M059J (cell line): ENCODE measurements around the gene UGT1A8. TPM values are rescaled to one million over a fixed set of nuclear protein-coding genes. Genes with fewer than 3 reads are reported as not detected.
"Not testable (repeated sequence)": the region's sequence is repeated elsewhere in the genome, so short reads cannot be mapped to it uniquely, and the experiment has no call there.

Experiments
- DNase-seq: peaks from one replicate; pipeline ENCODE4 v3.0.0-alpha.2; 2012; ENCODE audit warnings: low read depth
- total RNA-seq: library from RNA; depleted of rRNA; stranded (reverse); fragments of >200 nt; shearing (Covaris generic); gene quantifications from 2 replicates; pipeline ENCODE4 v1.2.3, GENCODE V29; 2014

Gene UGT1A8
- total RNA-seq, 1 experiment from 2014 or later, result not detected

DNA sequence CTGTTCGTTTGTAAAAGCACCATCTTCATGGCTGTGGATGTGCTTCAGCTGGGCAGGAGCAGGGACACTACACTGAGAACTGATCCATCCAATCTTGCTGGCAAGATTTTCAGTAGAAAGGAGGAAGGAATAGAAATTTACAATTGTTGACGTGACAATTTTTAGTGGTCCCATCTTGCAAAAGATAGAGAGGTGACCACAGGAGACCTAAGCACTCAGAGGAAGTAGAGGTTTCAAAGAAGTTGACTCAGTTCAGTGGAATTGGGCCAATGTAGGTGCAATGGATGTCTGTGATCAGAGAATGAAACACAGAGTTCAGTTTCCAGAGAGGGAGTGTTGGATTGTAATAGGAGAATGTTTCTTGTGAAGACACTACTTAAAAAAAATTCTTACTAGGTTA, 96.7 kb downstream of the UGT1A8 start:
- peak; percentile 66 for DNase-seq

DNA sequence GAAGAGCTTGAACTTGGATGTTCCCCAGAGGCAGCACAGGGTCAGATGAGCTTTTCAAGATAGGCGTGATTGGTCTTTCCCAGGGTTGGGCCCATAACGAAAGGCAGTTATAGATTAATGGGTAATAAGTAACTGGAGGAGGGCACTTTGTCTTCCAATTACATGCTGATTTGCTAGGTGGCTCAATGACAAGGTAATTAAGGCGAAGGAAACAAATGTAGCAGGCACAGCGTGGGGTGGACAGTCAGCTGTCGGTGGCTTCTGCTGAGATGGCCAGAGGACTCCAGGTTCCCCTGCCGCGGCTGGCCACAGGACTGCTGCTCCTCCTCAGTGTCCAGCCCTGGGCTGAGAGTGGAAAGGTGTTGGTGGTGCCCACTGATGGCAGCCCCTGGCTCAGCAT, 101.1 kb downstream of the UGT1A8 start, which contains the start of gene UGT1A4:
Gene UGT1A4 (plus strand): TSS at position 185 of the 400 bp plus-strand sequence. CDS start 85 bp downstream, at position 270.
- DNase-seq, result no peak

DNA sequence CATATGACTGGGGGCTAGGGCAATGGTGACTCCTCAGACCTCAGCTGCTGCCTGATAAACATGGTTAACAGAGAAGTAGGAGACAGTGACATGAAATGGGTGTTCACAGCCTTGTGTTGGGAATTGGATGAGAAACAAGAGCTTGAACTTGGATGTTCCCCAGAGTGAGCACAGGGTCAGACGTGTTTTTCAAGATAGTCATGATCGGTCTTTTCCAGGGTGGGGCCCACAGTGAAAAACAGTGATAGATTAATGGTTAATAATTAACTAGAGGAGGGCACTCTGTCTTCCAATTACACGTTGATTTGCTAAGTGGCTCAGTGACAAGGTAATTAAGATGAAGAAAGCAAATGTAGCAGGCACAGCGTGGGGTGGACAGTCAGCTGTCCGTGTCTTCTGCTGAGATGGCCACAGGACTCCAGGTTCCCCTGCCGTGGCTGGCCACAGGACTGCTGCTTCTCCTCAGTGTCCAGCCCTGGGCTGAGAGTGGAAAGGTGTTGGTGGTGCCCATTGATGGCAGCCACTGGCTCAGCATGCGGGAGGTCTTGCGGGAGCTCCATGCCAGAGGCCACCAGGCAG, 111.4 kb downstream of the UGT1A8 start, which contains the start of gene UGT1A3:
Gene UGT1A3 (plus strand): TSS at position 320 of the 579 bp plus-strand sequence. CDS start 85 bp downstream, at position 405.
- DNase-seq, result no peak

DNA sequence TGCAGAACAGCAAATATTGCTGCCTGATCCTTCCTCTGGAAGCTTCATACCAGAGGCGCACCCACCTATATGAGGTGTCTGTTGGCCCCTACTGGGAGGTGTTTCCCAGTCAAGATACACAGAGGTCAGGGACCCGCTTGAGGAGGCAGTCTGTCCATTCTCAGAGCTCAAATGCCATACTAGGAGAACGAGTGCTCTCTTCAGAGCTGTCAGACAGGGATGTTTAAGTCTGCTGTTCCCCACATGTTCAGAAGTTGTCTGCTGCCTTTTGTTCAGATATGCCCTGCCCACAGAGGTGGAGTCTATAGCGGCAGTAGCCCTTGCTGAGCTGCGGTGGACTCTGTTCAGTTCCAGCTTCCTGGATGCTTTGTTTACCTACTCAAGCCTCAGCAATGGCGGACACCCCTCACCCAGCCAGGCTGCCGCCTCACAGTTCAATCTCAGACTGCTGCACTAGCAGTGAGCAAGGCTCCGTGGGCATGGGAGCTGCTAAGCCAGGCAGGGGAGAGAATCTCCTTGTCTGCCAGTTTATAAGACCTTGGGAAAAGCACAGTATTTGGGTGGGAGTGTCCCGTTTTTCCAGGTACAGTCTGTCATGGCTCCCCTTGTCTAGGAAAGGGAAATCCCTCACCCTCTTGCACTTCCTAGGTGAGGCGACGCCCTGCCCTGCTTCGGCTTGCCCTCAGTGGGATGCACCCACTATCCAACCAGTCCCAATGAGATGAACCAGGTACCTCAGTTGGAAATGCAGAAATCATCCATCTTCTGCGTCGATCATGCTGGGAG, 119.6 kb downstream of the UGT1A8 start:
- not testable (repeated sequence) for DNase-seq

DNA sequence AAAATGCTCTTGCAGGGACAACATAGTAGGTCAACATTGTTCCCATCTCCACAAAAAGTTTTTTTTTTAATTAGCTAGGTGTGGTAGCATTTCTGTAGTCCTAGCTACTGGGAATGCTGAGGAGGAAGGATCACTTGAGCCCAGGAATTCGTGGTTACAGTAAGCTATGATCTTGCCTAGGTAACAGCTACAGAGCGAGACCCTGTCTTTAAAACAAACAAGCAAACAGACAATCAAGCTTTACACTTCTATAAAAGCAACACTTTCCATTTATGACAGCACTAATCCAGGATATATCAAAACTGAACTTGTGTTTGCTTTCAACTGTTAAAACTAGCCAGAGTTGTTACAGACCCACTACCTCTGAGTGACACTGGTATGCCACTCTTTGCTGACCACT, 123.4 kb downstream of the UGT1A8 start:
- DNase-seq, result no peak

DNA sequence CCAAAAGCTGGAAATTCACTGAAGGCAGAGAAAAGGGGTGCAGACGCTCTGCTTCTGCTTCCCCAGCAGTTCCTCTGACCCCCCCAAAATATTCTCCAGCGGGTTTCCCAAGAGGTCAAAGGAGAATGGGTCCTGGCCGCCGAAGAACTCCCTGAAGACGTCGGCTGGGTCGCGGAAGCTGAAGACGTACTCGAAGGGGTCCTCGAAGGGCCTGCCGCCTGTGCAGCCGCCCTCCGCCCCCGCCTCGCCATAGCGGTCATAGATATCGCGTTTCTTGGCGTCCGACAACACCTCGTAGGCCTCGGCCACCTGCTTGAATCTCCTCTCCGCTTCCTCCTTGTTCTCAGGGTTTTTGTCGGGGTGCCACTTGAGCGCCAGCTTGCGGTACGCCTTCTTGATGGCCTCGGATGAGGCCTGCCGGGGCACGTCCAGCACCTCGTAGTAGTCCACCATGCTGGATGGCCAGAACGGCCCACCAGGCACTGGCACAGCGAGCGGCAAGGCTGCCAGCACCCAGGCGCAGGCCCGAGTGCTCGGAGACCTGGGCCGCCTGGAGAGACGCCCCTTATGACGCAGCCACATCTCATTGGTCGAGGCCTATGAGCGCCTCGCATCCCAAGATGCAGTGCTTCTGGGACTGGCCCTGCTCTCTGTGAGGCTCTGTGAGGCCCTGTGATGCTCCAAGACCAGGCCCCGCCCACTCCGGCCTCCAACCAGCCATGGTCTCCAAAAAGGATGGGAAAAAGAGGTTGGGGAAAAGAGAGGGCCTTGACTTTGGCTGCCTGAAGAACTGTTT, 126.2 kb downstream of the UGT1A8 start:
- no peak for DNase-seq

DNA sequence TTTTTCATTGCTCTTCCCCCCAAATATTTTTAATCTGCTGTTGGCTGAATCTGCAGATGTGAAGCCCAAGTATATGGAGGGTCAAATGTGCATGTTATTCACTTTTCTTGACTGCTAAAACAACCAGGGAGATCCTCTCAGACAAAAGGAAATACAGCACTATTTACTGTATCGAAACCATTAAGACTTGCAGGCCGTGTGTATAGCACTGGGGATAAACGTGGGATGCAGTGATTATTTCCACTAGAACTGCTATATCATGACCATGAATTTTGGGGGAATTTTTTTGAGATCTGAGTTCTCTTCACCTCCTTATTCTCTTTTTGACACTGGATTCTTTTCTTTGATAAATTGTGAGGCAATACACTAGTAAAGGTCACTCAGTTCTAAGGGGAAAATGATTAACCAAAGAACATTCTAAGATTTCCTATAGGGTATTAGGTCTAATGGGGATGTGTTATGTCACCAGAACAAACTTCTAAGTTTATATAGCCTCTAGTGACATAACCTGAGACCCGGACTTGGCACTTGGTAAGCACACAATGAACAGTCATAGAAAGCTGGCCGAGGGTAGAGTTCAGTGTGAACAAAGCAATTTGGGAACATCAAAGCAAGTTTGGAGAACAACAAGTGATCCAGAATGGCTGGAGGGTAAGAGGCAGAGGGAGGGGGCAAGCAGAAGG, 127.8 kb downstream of the UGT1A8 start:
- no peak for DNase-seq

DNA sequence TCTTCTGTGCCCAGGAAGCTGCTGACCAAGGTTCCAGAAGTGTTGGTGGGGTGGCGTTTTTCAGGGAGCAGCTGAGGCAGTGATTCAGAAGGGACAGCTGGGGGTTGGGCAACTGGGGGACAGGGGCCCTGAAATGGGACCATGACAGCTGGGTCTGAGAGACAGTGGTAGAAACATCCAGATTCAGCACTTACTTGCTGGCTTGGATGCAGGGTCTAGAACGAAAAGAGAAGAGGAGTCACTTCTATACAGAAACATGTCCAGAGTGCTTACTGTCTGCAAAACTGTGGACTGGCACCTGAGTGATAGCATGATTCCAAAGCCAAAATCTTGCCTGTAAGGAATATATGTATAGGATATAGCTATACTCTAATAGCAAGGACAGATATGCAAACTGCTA, 128.4 kb downstream of the UGT1A8 start:
- not testable (repeated sequence) for DNase-seq

DNA sequence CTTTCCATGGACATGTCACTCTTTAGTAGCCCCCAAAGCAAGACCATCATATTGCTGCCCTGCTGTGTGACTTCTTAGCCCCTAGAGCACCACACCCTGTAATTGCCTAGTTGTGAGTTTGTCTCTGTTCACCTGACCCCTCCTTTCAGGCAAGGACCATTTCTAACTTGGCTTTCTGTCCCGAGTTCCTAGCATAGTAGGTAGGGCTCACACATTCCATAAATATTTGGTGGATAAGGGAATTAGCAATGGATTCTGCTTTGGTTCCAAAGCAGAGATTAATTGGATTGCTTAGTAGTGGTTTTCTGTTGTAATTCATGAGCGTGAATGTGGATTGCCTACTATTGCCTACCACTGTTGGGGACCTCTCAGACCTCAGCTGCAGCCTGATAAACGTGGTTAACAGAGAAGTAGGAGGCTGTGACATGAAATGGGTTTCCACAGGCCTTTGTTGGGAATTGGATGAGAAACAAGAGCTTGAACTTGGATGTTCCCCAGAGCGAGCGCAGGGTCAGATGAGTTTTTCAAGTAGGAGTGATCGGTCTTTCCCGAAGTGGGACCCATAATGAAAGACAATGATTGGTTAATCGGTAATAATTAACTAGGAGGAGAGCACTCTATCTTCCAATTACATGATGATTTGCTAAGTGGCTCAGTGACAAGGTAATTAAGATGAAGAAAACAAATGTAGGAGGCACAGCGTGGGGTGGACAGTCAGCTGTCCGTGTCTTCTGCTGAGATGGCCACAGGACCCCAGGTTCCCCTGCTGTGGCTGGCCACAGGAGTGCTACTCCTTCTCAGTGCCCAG, 129.2 kb downstream of the UGT1A8 start:
- peak; percentile 17 for DNase-seq

DNA sequence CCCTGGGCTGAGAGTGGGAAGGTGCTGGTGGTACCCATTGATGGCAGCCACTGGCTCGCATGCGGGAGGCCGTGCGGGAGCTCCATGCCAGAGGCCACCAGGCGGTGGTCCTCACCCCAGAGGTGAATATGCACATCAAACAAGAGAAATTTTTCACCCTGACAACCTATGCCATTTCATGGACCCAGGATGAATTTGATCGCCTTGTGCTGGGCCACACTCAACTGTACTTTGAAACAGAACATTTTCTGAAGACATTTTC, 129.8 kb downstream of the UGT1A8 start:
- no peak for DNase-seq

DNA sequence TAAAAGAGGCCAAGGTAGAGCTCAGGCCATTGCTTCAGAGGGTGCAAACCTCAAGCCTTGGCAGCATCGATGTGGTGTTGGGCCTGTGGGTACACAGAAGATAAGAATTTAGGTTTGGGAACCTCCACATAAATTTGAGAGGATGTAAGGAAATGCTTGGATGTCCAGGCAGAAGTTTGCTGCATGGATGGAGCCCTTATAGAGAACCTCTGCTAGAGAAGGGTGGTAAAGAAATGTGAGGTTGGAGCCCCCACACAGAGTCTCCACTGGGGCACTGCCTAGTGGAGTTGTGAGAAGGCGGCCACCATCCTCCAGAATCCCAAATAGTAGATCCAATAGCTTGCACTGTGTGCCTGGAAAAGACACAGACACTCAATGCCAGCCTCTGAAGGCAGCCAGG, 133.3 kb downstream of the UGT1A8 start:
- DNase-seq, result not testable (repeated sequence)

DNA sequence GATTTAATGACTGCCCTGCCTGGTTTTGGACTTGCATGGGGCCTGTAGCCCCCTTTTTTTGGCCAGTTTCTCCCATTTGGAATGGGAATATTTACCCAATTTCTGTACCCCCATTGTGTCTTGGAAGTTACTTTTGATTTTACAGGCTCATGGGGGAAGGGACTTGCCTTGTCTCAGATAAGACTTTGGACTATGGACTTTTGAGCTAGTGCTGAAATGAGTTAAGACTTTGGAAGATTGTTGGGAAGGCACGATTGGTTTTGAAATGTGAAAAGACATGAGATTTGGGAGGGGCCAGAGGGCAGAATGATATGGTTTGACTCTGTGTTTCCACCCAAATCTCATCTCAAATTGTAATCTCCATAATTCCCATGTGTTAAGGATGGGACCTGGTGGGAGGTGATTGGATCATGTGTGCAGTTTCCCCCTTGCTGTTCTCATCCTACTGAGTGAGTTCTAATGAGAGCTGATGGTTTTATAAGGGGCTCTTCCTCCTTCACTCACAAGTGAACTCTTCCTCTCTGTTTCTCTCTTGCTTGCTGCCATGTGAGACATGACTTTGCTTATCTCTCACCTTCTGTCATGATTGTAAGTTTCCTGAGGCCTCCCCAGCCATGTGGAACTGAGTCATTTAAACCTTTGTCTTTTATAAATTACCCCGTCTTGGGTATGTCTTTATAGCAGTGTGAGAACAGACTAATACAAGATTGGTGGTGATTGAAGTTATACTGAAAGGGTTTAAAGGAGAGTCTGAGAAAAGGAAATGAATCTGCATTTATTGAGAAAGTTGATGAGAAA, 134.0 kb downstream of the UGT1A8 start:
- DNase-seq, result not testable (repeated sequence)

DNA sequence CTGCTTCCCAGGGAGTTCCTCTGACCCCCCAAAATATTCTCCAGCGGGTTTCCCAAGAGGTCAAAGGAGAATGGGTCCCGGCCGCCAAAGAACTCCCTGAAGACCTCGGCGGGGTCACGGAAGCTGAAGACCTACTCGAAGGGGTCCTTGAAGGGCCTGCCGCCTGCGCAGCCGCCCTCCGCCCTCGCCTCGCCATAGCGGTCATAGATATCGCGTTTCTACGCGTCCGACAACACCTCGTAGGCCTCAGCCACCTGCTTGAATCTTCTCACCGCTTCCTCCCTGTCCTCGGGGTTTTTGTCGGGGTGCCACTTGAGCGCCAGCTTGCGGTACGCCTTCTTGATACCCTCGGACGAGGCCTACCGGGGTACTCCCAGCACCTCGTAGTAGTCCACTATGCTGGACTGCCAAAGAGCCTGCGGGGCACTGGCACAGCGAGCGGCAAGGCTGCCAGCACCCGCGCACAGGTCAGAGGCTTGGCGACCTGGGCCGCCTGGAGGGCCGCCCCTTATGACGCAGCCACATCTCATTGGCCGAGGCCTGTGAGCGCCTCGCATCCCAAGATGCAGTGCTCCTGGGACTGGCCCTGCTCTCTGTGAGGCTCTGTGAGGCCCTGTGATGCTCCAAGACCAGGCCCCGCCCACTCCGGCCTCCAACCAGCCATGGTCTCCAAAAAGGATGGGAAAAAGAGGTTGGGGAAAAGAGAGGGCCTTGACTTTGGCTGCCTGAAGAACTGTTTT, 137.6 kb downstream of the UGT1A8 start:
- no peak for DNase-seq

DNA sequence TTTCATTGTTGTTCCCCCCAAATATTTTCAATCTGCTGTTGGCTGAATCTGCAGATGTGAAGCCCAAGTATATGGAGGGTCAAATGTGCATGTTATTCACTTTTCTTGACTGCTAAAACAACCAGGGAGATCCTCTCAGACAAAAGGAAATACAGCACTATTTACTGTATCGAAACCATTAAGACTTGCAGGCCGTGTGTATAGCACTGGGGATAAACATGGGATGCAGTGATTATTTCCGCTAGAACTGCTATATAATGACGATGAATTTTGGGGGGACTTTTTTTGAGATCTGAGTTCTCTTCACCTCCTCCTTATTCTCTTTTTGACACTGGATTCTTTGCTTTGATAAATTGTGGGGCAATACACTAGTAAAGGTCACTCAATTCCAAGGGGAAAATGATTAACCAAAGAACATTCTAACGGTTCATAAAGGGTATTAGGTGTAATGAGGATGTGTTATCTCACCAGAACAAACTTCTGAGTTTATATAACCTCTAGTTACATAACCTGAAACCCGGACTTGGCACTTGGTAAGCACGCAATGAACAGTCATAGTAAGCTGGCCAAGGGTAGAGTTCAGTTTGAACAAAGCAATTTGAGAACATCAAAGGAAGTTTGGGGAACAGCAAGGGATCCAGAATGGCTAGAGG, 139.1 kb downstream of the UGT1A8 start:
- no peak for DNase-seq

DNA sequence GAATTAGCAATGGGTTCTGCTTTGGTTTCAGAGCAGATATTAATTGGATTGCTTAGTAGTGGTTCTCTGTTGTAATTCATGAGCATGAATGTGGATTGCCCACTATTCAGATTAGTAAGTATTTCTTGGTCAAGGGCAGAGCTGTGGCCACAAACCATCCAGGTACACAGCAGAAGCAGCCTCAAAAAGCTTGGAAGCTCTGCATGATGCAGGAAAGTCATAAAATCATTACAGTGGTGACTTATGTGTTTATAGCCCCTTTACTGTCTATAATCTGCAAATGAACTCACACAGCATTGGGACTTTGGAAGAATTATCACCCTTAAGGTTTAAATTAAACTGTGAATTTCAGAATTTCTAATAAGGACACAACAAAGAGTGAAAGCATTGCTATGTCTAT, 140.7 kb downstream of the UGT1A8 start:
- DNase-seq, result no peak

DNA sequence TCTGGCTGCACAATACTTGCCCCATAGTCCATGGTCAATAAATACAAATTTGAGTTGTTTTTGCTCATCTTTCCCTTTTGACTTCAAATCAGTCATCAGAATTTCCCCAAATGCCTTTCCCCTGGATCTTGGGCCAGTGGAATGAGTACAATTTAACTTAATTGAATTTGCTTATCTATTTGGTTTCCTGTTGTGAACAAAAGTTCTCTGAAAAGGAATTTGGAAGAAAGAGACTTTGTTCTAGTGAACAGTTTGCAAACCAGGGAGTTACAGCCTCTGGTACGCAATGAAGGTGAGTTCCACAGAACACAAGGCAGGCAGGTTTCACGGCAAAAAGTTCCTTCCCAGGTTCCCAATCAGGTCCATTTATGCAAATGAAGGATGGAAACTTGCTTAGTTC, 141.4 kb downstream of the UGT1A8 start:
- no peak for DNase-seq

DNA sequence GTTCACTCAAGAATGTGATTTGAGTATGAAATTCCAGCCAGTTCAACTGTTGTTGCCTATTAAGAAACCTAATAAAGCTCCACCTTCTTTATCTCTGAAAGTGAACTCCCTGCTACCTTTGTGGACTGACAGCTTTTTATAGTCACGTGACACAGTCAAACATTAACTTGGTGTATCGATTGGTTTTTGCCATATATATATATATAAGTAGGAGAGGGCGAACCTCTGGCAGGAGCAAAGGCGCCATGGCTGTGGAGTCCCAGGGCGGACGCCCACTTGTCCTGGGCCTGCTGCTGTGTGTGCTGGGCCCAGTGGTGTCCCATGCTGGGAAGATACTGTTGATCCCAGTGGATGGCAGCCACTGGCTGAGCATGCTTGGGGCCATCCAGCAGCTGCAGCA, 142.6 kb downstream of the UGT1A8 start, which contains the start of gene UGT1A1:
Gene UGT1A1 (plus strand): TSS at position 228 of the 400 bp plus-strand sequence. CDS start 18 bp downstream, at position 246.
- DNase-seq, result no peak

DNA sequence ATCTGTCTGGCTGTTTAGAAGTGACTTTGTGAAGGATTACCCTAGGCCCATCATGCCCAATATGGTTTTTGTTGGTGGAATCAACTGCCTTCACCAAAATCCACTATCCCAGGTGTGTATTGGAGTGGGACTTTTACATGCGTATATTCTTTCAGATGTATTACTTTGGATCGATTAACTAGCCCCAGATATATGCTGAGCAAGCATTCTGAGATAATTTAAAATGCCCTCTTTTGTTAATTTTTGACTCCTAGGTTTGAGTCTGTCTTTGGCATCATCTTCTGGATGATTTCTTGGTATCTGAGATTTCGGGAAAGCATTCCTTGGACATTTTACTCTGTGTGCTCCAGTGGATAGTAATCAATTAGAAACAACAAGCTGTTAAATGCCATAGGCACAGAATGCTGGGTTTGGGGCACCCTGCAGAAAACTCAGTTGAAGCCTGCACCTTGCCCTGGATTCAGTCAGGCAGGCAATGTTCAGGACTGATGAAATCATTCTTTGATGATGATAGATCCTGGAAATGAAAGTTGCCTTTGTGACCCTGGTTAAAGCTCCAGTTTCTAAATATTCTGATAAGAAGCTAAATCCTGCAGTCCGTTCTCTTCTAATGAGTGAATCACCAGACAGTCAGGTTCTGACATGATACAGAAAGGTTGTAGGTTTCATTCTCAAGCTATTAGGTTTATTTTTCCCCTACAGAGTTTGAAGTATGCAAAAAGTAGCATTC, 143.8 kb downstream of the UGT1A8 start:
- peak; percentile 40 for DNase-seq
